ENCODE measurements around the gene SCARF1.
"Not testable (repeated sequence)": the region's sequence is repeated elsewhere in the genome, so short reads cannot be mapped to it uniquely, and the experiment has no call there.

The SCARF1 gene

GRCh38 chr17:1663934-1664333 lies 18.4 kb upstream of the SCARF1 start:
- H3K27me3 ChIP-seq (ENCODE audit: control insufficient read depth, insufficient read depth, low read length); H3K4me1 ChIP-seq (ENCODE audit: control insufficient read depth, insufficient read depth, low read length); H3K9me3 ChIP-seq (ENCODE audit: control insufficient read depth, insufficient read depth, low read depth, low read length); H3K9ac ChIP-seq (ENCODE audit: low read length); H3K27ac ChIP-seq (ENCODE audit: low read depth, low read length); H3K4me3 ChIP-seq (ENCODE audit: low read depth, low read length): not testable (repeated sequence)
- H3K36me3 ChIP-seq (ENCODE audit: control insufficient read depth, insufficient read depth, low read length) = peaks cover 95% of the 10 kb centered on the region

GRCh38 chr17:1661045-1661444 lies 15.5 kb upstream of the SCARF1 start:
- no peak overlapping the region for H3K9ac ChIP-seq (ENCODE audit: low read length)
- no peaks in the 10 kb centered on the region for H3K4me1 ChIP-seq (ENCODE audit: control insufficient read depth, insufficient read depth, low read length)
- peaks cover 96% of the 10 kb centered on the region for H3K36me3 ChIP-seq (ENCODE audit: control insufficient read depth, insufficient read depth, low read length)
- no peak overlapping the region for H3K27ac ChIP-seq (ENCODE audit: low read depth, low read length)
- H3K9me3 ChIP-seq (ENCODE audit: control insufficient read depth, insufficient read depth, low read depth, low read length) = no peaks in the 10 kb centered on the region
- H3K4me3 ChIP-seq (ENCODE audit: low read depth, low read length) = no peak overlapping the region
- no peaks in the 10 kb centered on the region for H3K27me3 ChIP-seq (ENCODE audit: control insufficient read depth, insufficient read depth, low read length)

GRCh38 chr17:1658100-1658499 lies 12.6 kb upstream of the SCARF1 start:
- Histone ChIP-seq H3K36me3 (ENCODE audit: control insufficient read depth, insufficient read depth, low read length) (peaks cover 94% of the 10 kb centered on the region), H3K4me3 (ENCODE audit: low read depth, low read length) (no peak overlapping the region), H3K9me3 (ENCODE audit: control insufficient read depth, insufficient read depth, low read depth, low read length) (no peaks in the 10 kb centered on the region), H3K27me3 (ENCODE audit: control insufficient read depth, insufficient read depth, low read length) (no peaks in the 10 kb centered on the region), H3K4me1 (ENCODE audit: control insufficient read depth, insufficient read depth, low read length) (no peaks in the 10 kb centered on the region), H3K9ac (ENCODE audit: low read length) (no peak overlapping the region), H3K27ac (ENCODE audit: low read depth, low read length) (no peak overlapping the region)

DNA sequence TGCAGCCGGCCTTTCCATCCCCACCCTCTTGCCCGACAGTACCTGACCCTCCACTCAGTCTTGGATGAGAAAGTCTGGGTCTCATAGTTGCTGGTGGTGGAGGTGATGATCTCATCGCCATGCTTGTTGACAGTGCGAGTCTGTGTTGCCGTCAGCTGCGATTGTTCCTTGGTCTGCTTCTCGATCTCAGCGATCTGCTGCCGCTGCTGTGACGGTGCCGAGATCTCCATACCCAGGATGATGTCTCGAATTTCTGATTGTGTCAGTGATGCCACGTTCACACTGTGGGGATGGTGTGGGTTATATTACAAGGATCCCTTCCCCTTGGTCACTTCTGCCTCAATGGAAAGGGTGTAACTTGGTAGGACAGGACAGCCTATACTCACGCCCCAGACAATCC lies 8.2 kb upstream of the SCARF1 start:
- no peaks in the 10 kb centered on the region; the same call in 1 of the 2 replicates for H3K4me1 ChIP-seq (ENCODE audit: control insufficient read depth, insufficient read depth, low read length)
- no peak overlapping the region for H3K4me3 ChIP-seq (ENCODE audit: low read depth, low read length)
- no peaks in the 10 kb centered on the region for H3K27me3 ChIP-seq (ENCODE audit: control insufficient read depth, insufficient read depth, low read length)
- H3K9me3 ChIP-seq (ENCODE audit: control insufficient read depth, insufficient read depth, low read depth, low read length) = no peaks in the 10 kb centered on the region
- H3K9ac ChIP-seq (ENCODE audit: low read length) = no peak overlapping the region
- H3K27ac ChIP-seq (ENCODE audit: low read depth, low read length) = no peak overlapping the region
- H3K36me3 ChIP-seq (ENCODE audit: control insufficient read depth, insufficient read depth, low read length) = peaks cover 81% of the 10 kb centered on the region

- not testable (repeated sequence) for H3K27me3 ChIP-seq (ENCODE audit: control insufficient read depth, insufficient read depth, low read length); H3K27ac ChIP-seq (ENCODE audit: low read depth, low read length); H3K4me3 ChIP-seq (ENCODE audit: low read depth, low read length); H3K9me3 ChIP-seq (ENCODE audit: control insufficient read depth, insufficient read depth, low read depth, low read length); H3K9ac ChIP-seq (ENCODE audit: low read length); H3K4me1 ChIP-seq (ENCODE audit: control insufficient read depth, insufficient read depth, low read length)
- H3K36me3 ChIP-seq (ENCODE audit: control insufficient read depth, insufficient read depth, low read length) = peaks cover 71% of the 10 kb centered on the region
Measured at GRCh38 chr17:1652794-1653193, 7.3 kb upstream of the SCARF1 start.

DNA sequence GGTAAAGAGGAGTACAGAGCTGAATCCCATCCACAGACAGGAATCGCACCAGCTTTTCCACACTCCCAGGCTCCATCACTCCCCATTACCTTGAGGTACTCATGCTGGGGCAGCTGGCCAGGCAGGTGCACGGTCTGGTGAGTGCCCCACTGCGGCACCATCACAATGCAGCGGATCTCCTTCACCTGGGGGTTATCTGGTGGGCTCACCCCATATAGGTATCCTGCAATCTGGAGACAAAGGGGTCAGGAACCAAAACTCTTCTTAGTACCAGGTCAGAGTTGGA lies 6.0 kb upstream of the SCARF1 start:
- no peak overlapping the region for H3K27ac ChIP-seq (ENCODE audit: low read depth, low read length)
- H3K9me3 ChIP-seq (ENCODE audit: control insufficient read depth, insufficient read depth, low read depth, low read length) = no peaks in the 10 kb centered on the region
- peaks cover 14% of the 10 kb centered on the region for H3K4me1 ChIP-seq (ENCODE audit: control insufficient read depth, insufficient read depth, low read length)
- H3K27me3 ChIP-seq (ENCODE audit: control insufficient read depth, insufficient read depth, low read length) = no peaks in the 10 kb centered on the region
- H3K9ac ChIP-seq (ENCODE audit: low read length) = no peak overlapping the region
- H3K36me3 ChIP-seq (ENCODE audit: control insufficient read depth, insufficient read depth, low read length) = peaks cover 59% of the 10 kb centered on the region
- H3K4me3 ChIP-seq (ENCODE audit: low read depth, low read length) = no peak overlapping the region

- Histone ChIP-seq H3K4me3 (ENCODE audit: low read depth, low read length) (no peak overlapping the region), H3K9me3 (ENCODE audit: control insufficient read depth, insufficient read depth, low read depth, low read length) (no peaks in the 10 kb centered on the region), H3K9ac (ENCODE audit: low read length) (no peak overlapping the region), H3K27ac (ENCODE audit: low read depth, low read length) (no peak overlapping the region), H3K27me3 (ENCODE audit: control insufficient read depth, insufficient read depth, low read length) (no peaks in the 10 kb centered on the region), H3K36me3 (ENCODE audit: control insufficient read depth, insufficient read depth, low read length) (peaks cover 54% of the 10 kb centered on the region), H3K4me1 (ENCODE audit: control insufficient read depth, insufficient read depth, low read length) (peaks cover 19% of the 10 kb centered on the region)
Measured at GRCh38 chr17:1650731-1651558, 5.4 kb upstream of the SCARF1 start.

GRCh38 chr17:1649844-1650501 lies 4.4 kb upstream of the SCARF1 start, which contains the start of gene RILP:
TSS of gene RILP (minus strand) at chr17:1649866. CDS start at chr17:1649804, 62 bp downstream.
- H3K9me3 ChIP-seq (ENCODE audit: control insufficient read depth, insufficient read depth, low read depth, low read length) = no peaks in the 10 kb centered on the region
- peaks cover 1% of the 10 kb centered on the region; the same call in 1 of the 2 replicates for H3K27me3 ChIP-seq (ENCODE audit: control insufficient read depth, insufficient read depth, low read length)
- H3K9ac ChIP-seq (ENCODE audit: low read length) = peak within 1 kb of the TSS; percentile 70
- no peak within 1 kb of the TSS; the same call in 1 of the 2 replicates for H3K27ac ChIP-seq (ENCODE audit: low read depth, low read length)
- peaks cover 28% of the 10 kb centered on the region for H3K4me1 ChIP-seq (ENCODE audit: control insufficient read depth, insufficient read depth, low read length)
- peaks cover 47% of the 10 kb centered on the region for H3K36me3 ChIP-seq (ENCODE audit: control insufficient read depth, insufficient read depth, low read length)
- peak within 1 kb of the TSS; percentile 72 for H3K4me3 ChIP-seq (ENCODE audit: low read depth, low read length)

DNA sequence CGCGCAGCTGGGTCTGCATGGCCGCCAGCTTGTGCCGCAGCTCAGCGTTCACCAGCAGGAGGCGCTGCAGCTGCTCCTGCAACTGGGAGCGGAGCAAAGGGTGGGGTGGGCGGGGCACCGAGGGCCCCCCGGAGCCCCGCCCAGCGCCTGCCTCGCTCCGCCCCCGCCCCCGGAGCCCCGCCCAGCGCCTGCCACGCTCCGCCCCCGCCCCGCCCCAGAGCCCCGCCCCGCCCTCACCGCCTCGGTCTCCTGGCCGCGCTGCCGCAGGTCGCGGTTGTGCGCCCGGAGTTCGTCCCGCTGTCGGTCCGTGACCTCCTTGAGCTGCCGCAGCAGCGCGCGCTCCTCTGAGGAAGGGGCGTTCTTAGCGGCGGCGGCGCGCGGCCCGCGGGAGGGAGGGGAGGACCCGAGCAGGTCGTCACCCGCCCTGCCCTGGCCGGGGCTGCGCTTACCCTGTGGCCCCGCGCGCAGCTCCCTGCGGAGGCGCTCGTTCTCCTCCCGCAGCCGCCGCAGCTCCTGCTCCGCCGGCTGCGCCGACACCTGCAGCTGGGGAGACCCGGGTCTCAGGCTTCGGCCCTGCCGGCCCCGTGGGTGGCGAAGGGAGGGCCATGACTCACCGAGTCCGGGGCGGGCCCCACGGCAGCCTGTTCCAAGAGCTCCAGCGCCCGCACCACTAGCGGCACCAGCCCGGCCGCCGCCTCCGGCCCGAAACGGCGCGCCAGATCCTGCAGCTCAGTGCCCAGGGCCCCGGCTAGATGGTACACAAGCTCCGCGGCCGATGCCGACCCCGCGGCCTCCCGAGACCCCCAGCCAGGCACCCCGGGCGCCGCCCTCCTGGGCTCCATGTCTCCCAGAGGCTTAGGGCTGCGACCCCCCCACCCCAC lies 3.7 kb upstream of the SCARF1 start:
- Histone ChIP-seq H3K4me1 (ENCODE audit: control insufficient read depth, insufficient read depth, low read length) (peaks cover 36% of the 10 kb centered on the region), H3K9ac (ENCODE audit: low read length) (peak overlapping the region; percentile 64), H3K27ac (ENCODE audit: low read depth, low read length) (no peak overlapping the region)

DNA sequence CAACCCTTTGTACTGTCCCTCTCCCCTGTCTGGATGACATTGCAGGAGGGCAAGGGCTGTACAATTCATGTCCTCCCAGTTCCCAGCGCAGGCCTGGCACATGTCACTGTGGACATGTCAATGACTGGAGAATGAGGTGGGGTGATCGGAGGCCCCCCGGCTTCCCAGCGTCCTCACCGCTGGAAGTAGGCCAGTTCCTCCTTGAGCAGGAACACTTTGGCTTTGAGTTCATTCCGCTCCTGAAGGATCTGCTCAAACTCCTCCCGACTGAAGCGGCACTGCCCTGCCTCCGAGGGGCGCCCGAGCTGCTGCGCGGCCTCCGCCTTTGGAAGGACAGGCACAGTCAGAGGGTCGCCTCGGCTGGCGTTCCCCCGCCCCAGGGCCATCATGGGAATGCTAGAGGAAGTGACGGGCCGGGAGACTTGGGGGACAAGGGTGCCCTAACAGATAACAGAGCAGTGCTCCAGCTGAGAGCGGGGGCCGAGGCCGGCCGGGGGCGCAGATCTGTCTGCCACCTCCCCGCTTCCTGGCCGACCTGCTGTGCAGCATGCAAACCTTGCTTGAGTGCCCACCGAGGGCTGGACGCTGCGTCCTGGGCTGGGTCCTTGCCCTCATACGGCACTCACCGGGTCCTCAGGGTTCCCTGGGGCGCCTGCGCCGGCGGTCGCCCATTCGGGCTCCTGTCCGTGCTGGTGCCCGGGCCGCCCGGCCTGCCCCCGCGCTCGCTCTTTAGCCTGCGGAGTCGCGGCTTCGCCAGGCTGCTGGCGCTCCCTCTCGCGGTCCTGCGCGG lies 2.8 kb upstream of the SCARF1 start:
- peak overlapping the region; percentile 70 for H3K9ac ChIP-seq (ENCODE audit: low read length)
- H3K27ac ChIP-seq (ENCODE audit: low read depth, low read length) = no peak overlapping the region; the same call in 1 of the 2 replicates
- peak overlapping the region; percentile 70 for H3K4me3 ChIP-seq (ENCODE audit: low read depth, low read length)
- H3K9me3 ChIP-seq (ENCODE audit: control insufficient read depth, insufficient read depth, low read depth, low read length) = no peaks in the 10 kb centered on the region
- peaks cover 16% of the 10 kb centered on the region for H3K27me3 ChIP-seq (ENCODE audit: control insufficient read depth, insufficient read depth, low read length)
- peaks cover 32% of the 10 kb centered on the region for H3K36me3 ChIP-seq (ENCODE audit: control insufficient read depth, insufficient read depth, low read length)
- peaks cover 40% of the 10 kb centered on the region for H3K4me1 ChIP-seq (ENCODE audit: control insufficient read depth, insufficient read depth, low read length)

More for the DNA sequence above, 3.7 kb upstream of the SCARF1 start:
- Histone ChIP-seq H3K27me3 (ENCODE audit: control insufficient read depth, insufficient read depth, low read length) (peaks cover 9% of the 10 kb centered on the region), H3K36me3 (ENCODE audit: control insufficient read depth, insufficient read depth, low read length) (peaks cover 40% of the 10 kb centered on the region), H3K4me3 (ENCODE audit: low read depth, low read length) (peak overlapping the region; percentile 72), H3K9me3 (ENCODE audit: control insufficient read depth, insufficient read depth, low read depth, low read length) (no peaks in the 10 kb centered on the region)
